ENCODE measurements around the gene OSCP1. TPM values are rescaled to one million over a fixed set of nuclear protein-coding genes. Genes with fewer than 3 reads are reported as not detected.

Gene OSCP1
- polyA plus RNA-seq, 4 donors: 10.2 to 23.9 (median 21.5) TPM

GRCh38 chr1:36475910-36476604 lies 25.8 kb upstream of the OSCP1 start:
- DNase-seq (ENCODE audit: low read depth in 4 of 4, low spot score in 3 of 4): no peak

- DNase-seq (ENCODE audit: low read depth in 4 of 4, low spot score in 3 of 4): no peak
Measured at GRCh38 chr1:36475341-36475740, 25.1 kb upstream of the OSCP1 start.

- DNase-seq (ENCODE audit: low read depth in 4 of 4, low spot score in 3 of 4): no peak
Measured at GRCh38 chr1:36472656-36473055, 22.4 kb upstream of the OSCP1 start.

GRCh38 chr1:36471830-36472641 lies 21.8 kb upstream of the OSCP1 start:
- DNase-seq (ENCODE audit: low read depth in 4 of 4, low spot score in 3 of 4): no peak

GRCh38 chr1:36469163-36469562 lies 18.9 kb upstream of the OSCP1 start:
- DNase-seq (ENCODE audit: low read depth in 4 of 4, low spot score in 3 of 4): no peak

GRCh38 chr1:36467700-36468455 lies 17.6 kb upstream of the OSCP1 start:
- no peak for DNase-seq (ENCODE audit: low read depth in 4 of 4, low spot score in 3 of 4)

GRCh38 chr1:36467027-36467410 lies 16.8 kb upstream of the OSCP1 start:
- DNase-seq (ENCODE audit: low read depth in 4 of 4, low spot score in 3 of 4): no peak

GRCh38 chr1:36466370-36467026 lies 16.2 kb upstream of the OSCP1 start:
- DNase-seq (ENCODE audit: low read depth in 4 of 4, low spot score in 3 of 4): no peak

- no peak for DNase-seq (ENCODE audit: low read depth in 4 of 4, low spot score in 3 of 4)
Measured at GRCh38 chr1:36465731-36466369, 15.6 kb upstream of the OSCP1 start.

GRCh38 chr1:36464605-36465393 lies 14.5 kb upstream of the OSCP1 start:
- no peak for DNase-seq (ENCODE audit: low read depth in 4 of 4, low spot score in 3 of 4)

- peak; percentile 85 to 93 (median 89) for DNase-seq (ENCODE audit: low read depth in 4 of 4, low spot score in 3 of 4)
Measured at GRCh38 chr1:36463803-36464604, 13.8 kb upstream of the OSCP1 start, which contains the start of gene MRPS15. Gene MRPS15 (minus strand): TSS chr1:36464384. CDS start chr1:36464275, 109 bp downstream.

GRCh38 chr1:36463463-36463802 lies 13.2 kb upstream of the OSCP1 start:
- no peak for DNase-seq (ENCODE audit: low read depth in 4 of 4, low spot score in 3 of 4)

GRCh38 chr1:36458910-36459309 lies 8.7 kb upstream of the OSCP1 start:
- no peak for DNase-seq (ENCODE audit: low read depth in 4 of 4, low spot score in 3 of 4)

GRCh38 chr1:36457691-36458090 lies 7.4 kb upstream of the OSCP1 start:
- no peak for DNase-seq (ENCODE audit: low read depth in 4 of 4, low spot score in 3 of 4)

GRCh38 chr1:36456391-36456928 lies 6.2 kb upstream of the OSCP1 start:
- DNase-seq (ENCODE audit: low read depth in 4 of 4, low spot score in 3 of 4): no peak

- DNase-seq (ENCODE audit: low read depth in 4 of 4, low spot score in 3 of 4): no peak
Measured at GRCh38 chr1:36455386-36455785, 5.1 kb upstream of the OSCP1 start.

GRCh38 chr1:36453600-36454388 lies 3.5 kb upstream of the OSCP1 start:
- no peak for DNase-seq (ENCODE audit: low read depth in 4 of 4, low spot score in 3 of 4)

GRCh38 chr1:36453051-36453450 lies 2.8 kb upstream of the OSCP1 start:
- DNase-seq (ENCODE audit: low read depth in 4 of 4, low spot score in 3 of 4): no peak
